Stimulated activated CD8-positive, alpha-beta memory T cell treated with anti-CD3 and anti-CD28 coated beads, Interleukin-12 subunit alpha, Interleukin-12 subunit beta, amount 100 ng/mL, for 24 hours (primary cell): ENCODE data around the gene TAF1B.

ENCODE experiments used
- DNase-seq: peaks from one replicate; pipeline ENCODE4 v3.0.0-alpha.2; 2020; ENCODE audit errors: extremely low read depth

The TAF1B gene

DNA sequence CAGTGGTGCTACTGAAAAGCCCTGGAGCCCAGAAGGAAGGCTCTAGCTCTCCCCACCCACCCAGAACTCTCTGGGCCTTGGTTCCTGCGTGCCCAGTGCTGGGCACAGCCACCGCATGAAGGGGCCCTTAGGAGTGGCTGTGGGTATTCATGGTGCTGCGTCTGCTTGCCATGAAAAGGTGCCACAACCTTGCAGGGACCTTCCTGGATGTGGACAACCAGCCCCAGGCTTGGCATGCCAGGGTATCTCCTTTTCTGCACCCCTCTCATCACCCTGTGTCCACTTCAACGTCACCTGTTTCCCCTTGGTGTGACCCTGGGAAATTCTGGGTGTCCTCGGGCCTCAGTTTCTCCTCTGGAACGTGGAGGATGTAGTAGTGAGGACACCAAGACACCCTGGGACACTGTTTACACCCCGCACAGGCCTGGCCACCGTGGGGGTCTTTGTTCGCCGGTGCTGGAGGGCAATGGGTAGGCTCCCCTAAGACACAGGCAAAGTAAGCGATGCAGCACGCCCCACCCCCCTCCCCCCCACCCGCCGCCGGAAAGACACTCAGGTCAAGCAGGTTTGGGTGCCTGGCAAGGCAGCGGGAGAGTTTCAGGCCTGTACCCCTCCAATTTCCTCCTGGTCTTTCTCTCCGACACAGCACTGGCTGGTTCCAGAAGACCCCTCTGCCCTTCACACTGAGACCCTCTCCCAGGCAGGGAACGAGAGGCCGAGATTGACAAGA is 34.8 kb upstream of the TAF1B start:
- no peak for DNase-seq

DNA sequence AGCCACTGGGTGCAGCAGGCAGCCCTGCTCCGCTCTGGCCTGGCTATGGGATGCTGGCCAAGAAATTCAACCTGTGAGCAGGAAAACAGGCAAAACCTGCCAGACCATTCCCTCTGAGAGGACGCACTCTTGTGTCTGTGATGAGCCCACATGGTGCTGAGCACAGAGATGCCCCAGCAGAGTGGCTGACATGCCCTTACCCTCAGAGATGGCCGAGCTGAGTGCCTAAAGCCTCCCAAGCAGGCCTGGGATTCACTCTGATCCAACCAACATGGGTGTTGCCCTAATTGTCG is 34.3 kb upstream of the TAF1B start:
- DNase-seq = no peak

DNA sequence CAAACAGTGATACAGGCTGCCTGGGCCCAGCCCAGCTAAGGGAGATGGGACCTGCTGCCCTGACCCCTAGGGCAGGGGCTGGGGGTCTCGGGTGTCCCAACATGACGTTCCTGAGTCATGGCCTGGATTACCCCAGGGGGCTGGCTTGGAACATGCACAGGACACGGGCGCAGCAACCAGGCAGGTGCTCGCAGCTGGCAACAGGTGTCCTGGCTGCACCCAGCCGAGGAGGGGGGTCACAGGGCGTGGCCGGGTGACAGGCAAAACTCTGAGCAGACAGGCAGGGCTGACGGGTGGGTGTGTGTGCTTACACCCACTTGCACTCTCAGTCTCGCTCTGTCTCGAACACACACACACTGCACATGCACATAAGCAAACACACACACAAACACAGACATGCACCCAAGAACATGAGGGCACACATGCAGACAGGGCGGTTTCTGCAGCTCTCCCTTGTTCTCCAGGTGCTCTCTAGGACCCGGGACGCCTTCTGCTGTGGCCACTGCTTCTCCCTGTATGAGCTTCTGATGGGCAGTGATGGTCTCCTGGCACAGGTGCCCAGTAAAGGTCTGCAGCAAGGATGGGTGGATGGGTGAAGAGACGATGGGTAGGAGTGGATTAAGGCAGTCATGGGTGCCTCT is 33.7 kb upstream of the TAF1B start:
- DNase-seq = no peak

DNA sequence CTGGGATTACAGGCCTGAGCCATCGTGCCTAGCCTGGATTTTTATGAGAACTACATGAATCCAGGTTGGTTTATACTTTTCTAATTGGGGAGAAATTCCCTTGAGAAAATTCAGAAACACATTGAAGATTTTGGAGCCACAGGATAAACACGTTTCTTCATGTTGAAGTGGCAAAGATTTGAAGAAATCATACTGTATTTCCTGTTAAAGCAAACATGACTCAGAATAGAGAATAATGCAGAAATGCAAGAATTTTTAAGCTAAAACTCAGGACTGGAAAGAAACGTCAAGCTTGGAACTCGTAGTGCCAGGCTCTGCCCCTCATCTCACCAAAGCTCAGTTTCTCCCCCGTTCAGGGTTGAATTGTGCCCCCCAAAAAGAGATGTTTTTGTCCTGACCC is 32.1 kb upstream of the TAF1B start:
- DNase-seq = no peak

DNA sequence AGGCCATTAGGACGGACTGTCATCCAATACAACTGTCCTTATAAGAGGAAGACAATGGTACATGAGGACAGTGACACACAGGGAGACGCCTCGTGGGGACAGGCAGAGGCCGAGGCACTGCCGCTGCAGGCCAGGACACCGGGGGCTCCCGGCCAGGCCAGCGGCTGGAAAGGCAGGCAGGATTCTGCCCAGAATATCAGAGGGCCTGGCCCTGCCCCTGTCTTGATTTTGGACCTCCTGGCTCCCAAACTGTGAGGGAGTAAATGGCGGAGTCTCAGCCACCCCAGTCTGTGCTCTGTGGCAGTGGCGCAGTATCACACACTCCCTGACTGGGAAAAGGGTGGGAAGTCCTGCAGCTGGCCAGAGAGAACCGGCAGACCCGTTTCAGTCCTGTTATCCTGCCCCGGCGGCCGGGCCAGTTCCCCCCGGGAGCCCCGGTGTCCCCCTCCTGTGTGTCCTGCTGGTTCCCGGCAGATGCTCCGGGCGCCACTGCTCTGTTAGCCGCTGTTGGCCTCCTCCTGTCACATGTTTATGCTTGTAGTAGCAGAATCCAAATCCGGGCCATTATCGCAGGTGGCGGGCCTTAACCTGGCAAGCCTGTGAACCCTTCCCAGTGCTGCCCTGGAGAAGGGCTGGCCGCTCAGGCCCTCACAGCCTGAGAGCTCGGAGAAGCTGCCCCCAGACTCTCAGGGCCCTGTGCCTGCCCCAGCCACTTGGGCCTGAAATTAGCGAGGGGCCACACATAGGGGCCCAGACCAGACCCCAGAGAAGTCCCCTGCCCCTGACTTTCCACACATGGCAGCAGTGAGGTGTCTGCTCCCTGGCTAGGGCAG is 31.4 kb upstream of the TAF1B start:
- no peak for DNase-seq

DNA sequence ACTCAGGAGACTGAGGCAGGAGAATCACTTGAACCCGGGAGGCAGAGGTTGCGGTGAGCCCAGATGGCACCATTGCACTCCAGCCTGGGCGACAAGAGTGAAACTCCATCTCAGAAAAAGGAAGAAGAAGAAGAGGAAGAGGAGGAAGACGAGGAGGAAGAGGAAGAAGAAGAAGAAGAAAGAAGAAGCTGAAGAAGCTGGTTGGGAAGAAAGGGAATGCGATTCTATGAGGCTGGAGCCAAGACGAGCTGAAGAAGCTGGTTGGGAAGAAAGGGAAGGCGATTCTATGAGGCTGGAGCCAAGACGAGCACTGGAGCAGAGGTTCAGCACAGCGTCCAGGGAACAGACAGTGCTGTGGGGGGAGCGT is 30.3 kb upstream of the TAF1B start:
- no peak for DNase-seq

DNA sequence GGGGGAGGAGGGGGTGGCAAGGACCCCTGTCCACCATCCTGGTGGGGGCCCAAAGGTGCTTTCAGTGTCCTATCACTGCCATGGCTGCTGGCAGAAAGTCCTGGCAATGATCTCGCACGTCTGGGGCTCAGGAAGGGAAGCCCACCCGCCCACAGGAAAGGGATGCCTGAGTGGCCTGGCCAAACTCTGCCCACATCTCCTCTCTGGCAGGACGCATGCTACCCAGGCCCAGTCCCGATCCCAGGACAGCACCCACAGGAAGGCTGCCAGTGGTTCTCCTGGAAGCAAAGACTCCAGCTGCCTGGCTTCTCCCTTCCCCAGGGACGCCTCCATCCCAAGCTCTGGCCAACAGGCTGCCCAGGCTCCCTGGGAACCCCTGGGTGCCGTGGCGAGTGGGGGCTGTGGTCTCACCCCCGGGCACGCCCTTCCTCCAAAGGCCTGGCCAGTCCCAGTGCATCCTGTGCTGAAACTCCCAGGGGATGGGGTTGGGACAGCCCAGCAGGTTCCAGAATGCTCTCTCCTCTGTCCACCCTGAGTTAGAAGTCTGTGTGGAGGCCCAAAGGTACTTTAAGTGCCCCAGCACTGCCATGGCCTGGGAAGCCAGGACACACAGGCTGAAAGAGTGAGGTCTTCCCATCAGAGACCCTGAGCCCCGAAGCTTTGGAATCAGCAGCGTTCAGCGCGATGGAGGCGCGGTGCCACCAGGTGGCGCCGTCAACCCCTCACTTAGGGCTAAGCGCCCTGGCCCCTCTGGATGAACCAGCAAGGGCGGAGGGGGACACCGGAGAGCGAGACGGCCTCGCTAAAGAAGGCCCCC is 29.8 kb upstream of the TAF1B start:
- no peak for DNase-seq

DNA sequence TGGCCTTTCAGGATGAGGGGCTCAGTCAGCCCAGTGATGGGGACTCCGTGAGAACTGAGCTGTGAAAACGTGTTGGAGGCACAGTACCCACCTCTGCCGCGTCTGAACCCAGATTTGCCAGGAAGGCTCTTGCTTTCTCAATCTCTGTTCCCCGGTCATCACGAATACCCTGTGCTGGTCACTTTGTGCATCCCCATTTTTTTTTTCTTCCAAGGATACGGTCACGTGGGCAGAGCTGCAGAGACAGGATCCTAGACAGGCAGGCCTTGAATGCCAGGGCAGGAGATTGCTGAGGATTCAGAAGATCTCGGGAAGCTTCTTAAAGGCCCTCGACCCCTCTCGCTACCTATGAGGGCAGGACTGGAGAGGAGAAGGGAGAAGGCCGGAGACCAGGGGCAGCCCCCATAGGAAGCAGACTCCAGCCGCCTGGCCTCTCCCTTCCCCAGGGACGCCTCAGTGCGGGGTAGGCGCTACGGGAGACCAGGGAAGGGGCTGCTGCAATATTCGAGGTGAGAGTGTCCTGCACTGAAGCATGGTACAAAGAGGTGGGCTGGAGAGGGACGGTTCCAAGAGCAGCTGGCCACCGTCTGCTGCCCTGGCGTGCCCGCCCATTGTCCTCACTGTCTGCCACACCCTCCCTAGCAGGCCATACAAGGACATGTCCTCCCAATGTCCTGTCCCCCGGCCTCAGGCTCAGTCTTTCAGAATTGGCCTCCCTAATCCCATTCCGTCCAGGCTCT is 29.0 kb upstream of the TAF1B start:
- no peak for DNase-seq

DNA sequence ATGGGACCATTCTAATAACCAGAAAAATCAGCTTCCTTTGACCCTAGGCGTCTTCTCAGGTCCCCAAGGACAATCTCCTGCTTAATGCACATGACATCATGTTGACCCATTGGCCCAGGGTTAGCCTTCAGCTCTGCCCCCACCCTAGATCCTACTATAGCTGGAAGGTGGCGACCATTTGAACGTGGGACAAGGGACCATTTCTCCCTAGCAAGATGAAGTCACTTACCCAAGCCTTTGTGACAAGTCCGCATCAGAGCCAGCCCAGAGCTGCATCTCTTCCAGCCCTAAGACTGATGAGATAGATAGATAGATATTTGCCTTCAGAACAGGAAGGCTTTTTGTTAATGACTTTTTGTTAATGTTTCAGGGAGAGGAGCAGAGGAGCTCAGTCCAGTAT is 28.2 kb upstream of the TAF1B start:
- no peak for DNase-seq

DNA sequence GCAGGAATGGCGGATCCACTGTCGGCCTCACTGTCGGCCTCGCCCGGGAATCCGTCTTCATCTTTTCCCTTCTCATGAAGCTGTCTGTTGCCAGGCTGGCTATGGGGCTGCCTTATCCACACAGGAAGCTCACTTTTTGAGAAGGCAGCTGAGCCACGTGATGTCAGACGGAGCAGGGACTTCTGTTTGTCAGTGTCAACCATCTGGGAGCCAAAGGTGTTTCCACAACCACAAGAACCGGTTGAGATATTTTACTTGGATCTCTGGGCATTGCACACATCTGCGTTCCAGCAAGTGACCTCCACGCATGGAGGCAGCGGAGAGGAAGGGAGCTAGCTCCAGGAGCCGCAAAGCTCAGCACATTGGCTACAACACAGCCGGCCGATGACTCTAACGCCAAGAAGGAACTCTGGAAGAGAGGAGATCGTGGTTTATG is 27.4 kb upstream of the TAF1B start:
- DNase-seq = no peak

DNA sequence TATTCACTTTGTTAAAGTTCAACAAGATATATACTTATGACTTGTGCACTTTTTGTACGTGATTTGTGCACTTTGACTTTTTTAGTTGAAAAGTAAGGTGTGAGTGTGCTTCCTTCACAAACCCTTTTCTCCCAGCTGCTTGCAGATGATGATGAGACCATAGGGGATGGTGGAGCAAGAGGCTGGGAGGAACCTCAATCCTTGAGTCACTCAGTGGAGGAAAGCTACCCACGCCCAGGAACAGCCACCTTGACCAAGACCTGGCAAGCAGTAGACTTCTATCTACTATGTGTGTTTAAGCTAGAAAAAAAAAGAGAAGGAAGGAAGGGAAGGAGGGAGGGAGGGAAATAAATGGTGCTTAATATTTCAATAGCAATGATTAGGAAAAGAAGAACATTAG is 25.2 kb upstream of the TAF1B start:
- DNase-seq = no peak

DNA sequence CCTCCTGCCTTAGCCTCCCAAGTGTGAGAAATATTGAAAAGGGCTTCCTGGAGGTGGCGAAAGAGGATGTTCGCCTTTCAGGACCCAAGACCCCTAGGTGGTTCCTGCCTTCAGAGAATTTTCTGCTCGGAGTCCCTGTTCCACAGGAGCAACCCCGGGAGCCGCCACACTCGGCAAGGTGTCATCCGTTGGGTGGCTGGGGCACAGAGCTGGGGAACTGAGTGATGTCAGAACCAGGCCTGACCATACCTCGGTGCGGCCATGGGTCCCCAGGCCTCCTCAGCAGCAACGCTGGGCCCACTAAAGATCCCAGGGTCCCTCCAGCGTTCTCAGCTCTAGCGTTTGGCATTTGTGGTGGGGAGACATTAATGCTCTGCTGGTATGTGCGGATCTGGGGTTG is 23.7 kb upstream of the TAF1B start:
- no peak for DNase-seq

DNA sequence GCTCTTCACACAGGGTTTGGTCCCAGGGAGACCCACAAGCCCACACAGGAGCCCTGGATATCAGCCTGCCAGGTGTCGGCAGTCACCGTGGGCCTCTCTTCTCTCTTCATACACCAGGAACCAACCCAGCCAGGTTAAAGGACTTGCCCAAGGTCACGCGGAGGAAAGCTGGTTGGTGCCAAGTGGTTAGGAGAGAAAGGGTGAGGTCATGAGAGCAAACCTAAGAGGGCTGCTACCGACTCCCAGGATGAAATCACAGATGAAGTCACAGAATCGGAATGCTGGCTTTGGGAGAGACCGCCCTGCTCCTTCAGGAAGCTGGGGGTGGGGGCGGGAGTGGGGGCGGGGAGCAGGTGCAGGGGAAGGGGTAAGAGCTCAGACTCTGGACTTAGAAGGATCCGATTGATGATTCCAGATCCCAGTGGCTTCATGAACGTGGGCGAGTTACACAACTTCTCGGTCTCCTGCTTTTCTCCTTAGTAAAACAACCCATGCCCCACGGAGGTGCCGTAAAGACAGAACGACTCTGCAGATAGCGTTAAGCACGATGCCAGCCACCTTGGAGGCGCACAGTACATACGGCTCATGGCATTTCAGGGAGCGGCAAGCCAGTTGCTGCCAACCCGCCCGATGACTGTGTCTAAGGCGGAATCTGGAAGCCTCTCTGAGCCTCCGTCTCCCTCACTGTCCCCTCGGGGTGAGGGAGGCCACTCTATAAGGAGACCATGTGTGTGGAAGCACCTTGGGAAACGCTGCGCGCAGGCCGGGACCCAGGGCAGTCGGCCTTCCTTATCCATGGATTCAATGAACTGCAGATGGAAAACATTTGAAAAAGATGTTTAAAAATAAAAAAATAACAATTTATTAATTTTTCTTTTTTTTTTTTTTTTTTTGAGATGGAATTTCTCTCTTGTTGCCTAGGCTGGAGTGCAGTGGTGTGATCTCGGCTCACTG is 23.0 kb upstream of the TAF1B start:
- no peak for DNase-seq

DNA sequence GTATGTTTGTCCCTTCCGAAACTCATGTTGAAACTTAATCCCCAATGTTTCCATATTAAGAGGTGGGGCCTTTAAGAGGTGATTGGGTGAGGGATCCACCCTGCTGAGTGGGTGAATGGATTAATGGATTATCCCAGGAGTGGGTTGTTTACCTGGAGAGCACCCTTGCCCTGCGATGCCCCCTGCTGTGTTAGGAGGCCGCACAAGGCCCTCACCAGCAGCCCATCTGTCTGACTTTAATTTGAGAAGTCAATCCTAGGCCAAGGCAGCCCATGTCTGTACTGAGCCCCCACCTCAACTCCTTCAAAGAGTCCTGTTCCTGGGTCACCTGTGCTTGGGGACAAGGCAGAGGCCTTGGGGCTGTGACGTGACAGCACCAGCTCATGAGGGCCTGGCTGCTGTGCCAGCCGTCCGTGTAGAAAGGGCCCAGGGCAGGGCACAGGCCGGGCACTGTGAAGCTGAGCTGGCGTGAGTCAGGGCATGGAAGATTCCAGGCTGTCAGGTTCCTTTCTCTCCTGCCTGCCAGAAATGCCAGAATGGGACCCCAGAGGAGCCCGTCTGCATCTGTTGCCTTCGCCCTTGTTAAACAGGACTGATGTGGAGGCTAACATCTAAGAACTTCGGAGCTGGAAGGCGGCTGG is 21.3 kb upstream of the TAF1B start:
- DNase-seq = no peak

DNA sequence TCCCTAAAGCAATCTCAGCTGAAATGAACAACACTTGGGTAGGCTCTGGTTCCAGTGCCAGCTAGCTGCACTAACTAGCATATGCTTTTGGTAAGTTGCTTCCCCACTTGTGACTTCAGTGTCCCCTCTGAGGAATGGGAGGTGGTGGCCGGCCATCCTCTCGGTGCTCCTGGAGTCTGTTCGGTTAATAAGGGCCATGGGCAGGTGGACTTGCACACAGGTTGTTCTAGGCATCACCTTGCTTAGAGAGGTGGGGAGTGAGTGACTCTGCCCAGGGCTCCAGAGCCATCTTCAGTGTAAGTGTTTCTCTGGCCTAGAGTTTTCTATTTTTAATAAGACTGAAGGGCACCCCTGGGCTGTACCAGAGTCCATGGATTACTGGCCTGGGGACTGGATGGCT is 18.8 kb upstream of the TAF1B start:
- no peak for DNase-seq

DNA sequence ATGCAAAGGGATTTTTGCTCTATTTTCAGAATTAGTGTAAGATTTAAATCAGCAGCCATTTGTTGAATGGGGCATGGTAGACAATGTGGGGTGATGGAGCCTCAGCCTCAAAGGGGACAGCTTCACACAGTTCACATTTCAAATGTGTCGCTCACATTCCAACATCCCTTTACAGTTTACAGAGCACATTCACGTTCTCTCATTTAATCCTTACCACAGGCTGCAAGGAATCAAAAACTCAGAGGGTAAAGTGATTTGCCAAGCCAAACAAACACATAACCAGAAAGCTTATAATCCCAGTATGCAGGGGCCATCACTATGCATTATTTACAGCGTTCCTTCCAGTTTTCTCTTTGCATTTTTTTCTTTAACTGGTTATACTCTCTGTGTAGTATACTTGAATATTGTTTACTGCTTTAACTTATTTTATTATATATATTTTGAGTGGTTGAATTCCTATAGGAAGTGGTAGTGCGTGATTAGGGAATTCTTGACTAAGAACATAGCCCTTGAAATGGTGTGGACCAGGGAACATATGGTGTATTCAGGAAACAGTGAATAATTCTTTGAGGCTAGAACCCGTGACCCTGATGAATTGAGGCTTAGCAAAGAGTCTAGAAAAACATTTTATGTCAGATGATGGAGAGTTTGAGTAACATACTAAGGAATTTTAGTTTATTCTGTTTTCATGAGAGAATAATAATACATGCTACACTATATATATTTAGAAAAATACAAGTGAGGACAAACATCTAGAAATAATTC is 18.1 kb upstream of the TAF1B start:
- DNase-seq = no peak

DNA sequence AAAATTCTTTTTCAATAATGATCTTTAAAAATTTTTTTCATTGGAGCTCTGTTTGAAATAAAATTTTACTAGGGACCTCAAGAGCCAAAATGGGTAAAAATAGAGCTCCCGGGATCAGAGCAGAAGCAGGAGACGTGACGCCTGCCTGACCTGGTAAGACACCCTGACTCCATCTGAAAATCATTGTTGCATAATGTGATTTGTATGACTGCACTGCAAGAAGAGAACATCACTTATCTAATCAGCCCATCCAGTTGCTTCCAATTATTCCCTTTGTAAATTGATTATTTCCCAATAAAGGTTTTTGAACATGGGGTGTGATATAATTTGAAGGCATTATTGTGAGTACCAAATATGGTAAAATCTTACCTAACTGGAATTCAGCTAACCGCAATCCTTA is 17.1 kb upstream of the TAF1B start:
- DNase-seq = no peak

DNA sequence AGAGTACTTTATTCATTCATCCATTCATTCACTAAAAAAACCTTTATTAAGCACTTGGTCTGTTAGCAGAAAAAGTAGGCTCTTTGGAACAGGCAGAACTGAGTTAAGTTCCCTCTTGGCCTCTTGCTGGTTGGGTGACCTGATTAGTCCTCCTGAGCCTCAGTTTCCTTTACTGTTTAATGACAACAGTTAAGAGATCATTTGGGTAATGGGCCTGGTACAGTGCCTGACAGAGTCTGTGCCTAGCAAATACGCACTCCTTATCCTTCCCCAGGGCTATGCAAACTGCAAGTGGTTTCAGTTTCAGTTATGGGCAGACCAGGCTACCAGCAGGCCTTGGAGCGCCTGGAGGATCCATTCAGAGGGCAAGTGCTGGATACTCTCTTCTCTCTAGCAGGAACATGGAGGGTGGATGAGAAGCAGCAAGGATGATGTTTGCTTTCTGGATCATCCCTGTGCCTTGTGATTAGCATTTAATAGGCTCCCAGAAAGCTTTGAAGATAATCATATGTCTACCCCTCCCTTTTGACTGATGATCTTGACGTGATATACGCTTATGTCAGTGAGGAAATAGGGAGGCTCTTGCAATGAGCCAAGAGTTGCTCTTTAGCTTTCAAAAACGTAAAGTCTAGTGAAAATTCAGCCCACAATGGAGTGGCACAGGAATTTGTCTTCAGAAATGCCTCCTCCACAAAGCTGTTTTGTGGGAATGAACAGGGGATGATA is 12.4 kb upstream of the TAF1B start:
- no peak for DNase-seq

DNA sequence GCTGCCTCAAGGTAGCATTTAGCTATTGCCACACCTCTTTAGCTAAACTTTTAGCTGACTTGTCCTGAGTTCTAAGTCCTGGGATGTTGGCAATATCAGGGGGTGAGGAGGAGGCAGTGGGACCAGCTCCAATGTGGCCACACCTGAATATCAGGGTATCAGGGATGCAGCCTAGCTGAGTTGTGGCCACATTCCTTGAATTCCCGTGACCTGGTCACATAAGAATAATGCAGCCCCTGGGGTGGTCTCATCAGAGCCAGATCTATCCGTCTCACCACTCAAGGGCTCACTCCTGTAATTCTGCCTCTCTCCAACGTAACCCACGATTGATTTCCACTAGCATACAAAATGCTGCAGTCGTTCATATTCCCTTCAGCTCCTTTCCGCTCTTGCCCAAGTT is 11.6 kb upstream of the TAF1B start:
- DNase-seq = no peak
